Heart left ventricle (tissue), 13 donors: ENCODE results near the gene OSBP2.

ENCODE experiments used
- CTCF ChIP-seq, 12 donors: fragments of 200-600 bp; sonication (generic) in 4 of 12; IDR thresholded peaks; one replicate each; pipeline versions ENCODE4 v1.5.0 to v1.8.0; 2018 to 2022; ENCODE audit warnings: antibody characterized with exemption in 12 of 12, mild to moderate bottlenecking in 5 of 12
- POLR2A ChIP-seq, 2 donors: fragments of 450-650 bp; IDR thresholded peaks; one replicate each; pipeline ENCODE4 v1.6.1; 2017; ENCODE audit warnings: antibody characterized with exemption in 2 of 2, mild to moderate bottlenecking in 2 of 2, moderate library complexity in 2 of 2
- donor health status: ischemic (EF 13 %, LVEDD 7.1; RV severe dilation, severe dysfunction).
- donor health status: DM: no; HTN: yes; CAD: no.
- donor health status: DM: no; HTN: no; CAD: no.
- donor health status: ischemic (EF 25% LVEDD 6.9; RV normal size, moderate dysfunction).
- donor health status: ischemic (EF 25% LVEDD 5.7; RV mildly dilated, moderate dysfunction).
- donor health status: ischemic (EF 35%, LVEDD 5.7; RV mildly dilated, moderate dysfunction).
- donor health status: nonischemic (EF 11% LVEDD 7.7; RV severe dilation, severe dysfunction).
- donor health status: DM: yes; HTN: yes; CAD: no.
- donor health status: PGD.
- donor health status: ischemic (EF 29% LVEDD 5.4; RV normal size, mild dysfunction).
- donor health status: nonischemic (EF 23%, LVEDD 6.1; RV moderate dilation, normal function).

DNA sequence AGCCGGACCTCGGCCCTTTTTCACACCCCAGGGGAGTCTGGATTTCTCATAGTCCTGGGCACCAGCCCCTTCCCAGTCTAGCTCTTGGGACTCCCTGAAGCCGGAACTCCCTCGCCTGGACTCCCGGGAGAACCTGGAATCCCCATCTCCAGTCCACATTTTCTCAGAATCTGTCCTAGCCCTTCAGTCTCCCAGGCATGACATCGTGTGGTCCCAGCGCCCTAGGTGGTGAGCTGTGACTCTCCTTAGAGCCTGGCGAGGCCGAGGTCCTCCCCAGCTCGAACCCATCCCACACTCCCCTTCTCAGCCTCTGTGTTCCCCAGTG is 26.3 kb upstream of the OSBP2 start:
- TF ChIP-seq POLR2A (IDR thresholded peaks at IDR 0.05) (no peak), CTCF (IDR thresholded peaks at IDR 0.05) (no peak)
